H1 (cell line): ENCODE results near the gene ATP11A. TPM values are rescaled to one million over a fixed set of nuclear protein-coding genes. Genes with fewer than 3 reads are reported as not detected.

Experiments
- CTCF ChIA-PET: fragments of 300-600 bp; sonication (Branson Sonifier 250); formaldehyde crosslinking; loops from one replicate; lab custom pipeline; 2021; ENCODE audit not compliant: partially characterized antibody; lab: Charles Lee
- POLR2A ChIA-PET: fragments of 300-600 bp; sonication (Branson Sonifier 250); formaldehyde crosslinking; loops from one replicate; lab custom pipeline; 2021; ENCODE audit warnings: inconsistent platforms; ENCODE audit not compliant: partially characterized antibody; lab: Charles Lee
- DNase-seq, 2 experiments: peaks; one replicate each; pipeline versions ENCODE4 v3.0.0 to v3.0.0-alpha.2; 2010 to 2022; ENCODE audit warnings: low spot score in 2 of 2, low read depth in 1 of 2, mixed read lengths in 1 of 2
- FAIRE-seq: peaks from 2 replicates; lab custom pipeline; 2011; peaks lifted over from hg19 to GRCh38; lab: Jason Lieb, UNC
- H2AFZ ChIP-seq: 2 replicates; pipeline ENCODE4 v1.8.1; 2012; ENCODE audit warnings: low read length, inconsistent platforms
- H2AK5ac ChIP-seq: 2 replicates; pipeline ENCODE4 v1.6.1; 2013; ENCODE audit warnings: low read depth, low read length
- H2BK120ac ChIP-seq: replicated peaks from 2 replicates; pipeline ENCODE3; 2013; ENCODE audit warnings: low read depth, low read length, inconsistent platforms
- H2BK12ac ChIP-seq: 2 replicates; pipeline ENCODE4 v1.6.1; 2013; ENCODE audit warnings: low read depth, low read length
- H2BK15ac ChIP-seq: 2 replicates; pipeline ENCODE4 v1.6.1; 2013; ENCODE audit warnings: low read length
- H2BK20ac ChIP-seq: 2 replicates; pipeline ENCODE4 v1.6.1; 2013; ENCODE audit warnings: low read length
- H2BK5ac ChIP-seq: 2 replicates; pipeline ENCODE4 v1.6.1; 2013; ENCODE audit warnings: low read depth, low read length
- H3K14ac ChIP-seq: 2 replicates; pipeline ENCODE4 v1.6.1; 2013; ENCODE audit warnings: inconsistent platforms; ENCODE audit not compliant: insufficient read length
- H3K18ac ChIP-seq: 2 replicates; pipeline ENCODE4 v1.6.1; 2013; ENCODE audit warnings: low read length; ENCODE audit errors: extremely low read depth
- H3K23ac ChIP-seq: 2 replicates; pipeline ENCODE4 v1.6.1; 2013; ENCODE audit warnings: inconsistent platforms; ENCODE audit not compliant: insufficient read length
- H3K23me2 ChIP-seq: 2 replicates; pipeline ENCODE4 v1.6.1; 2013; ENCODE audit warnings: low read depth, low read length
- H3K27ac ChIP-seq: 2 replicates; pipeline ENCODE4 v1.6.1; 2011; ENCODE audit warnings: low read depth, low read length, inconsistent platforms
- H3K27me3 ChIP-seq, 4 experiments: replicated peaks in 1 of 4; 1 replicate in 1 of 4; 2 replicates in 3 of 4; pipeline versions ENCODE4 v1.6.1 to v1.8.1; 2011 to 2013; ENCODE audit warnings: low read length in 3 of 4, mild to moderate bottlenecking in 3 of 4, inconsistent platforms in 2 of 4, mixed read lengths in 2 of 4, moderate library complexity in 1 of 4; ENCODE audit not compliant: control insufficient read depth in 3 of 4, insufficient read depth in 3 of 4; ENCODE audit errors: extremely low read depth in 1 of 4
- H3K36me3 ChIP-seq, 4 experiments: 2 replicates each; pipeline versions ENCODE4 v1.6.1 to v1.8.1; 2011 to 2013; ENCODE audit warnings: mild to moderate bottlenecking in 4 of 4, low read length in 3 of 4, moderate library complexity in 2 of 4, control low read depth in 1 of 4, inconsistent platforms in 1 of 4; ENCODE audit not compliant: insufficient read depth in 4 of 4, control insufficient read depth in 2 of 4
- H3K4ac ChIP-seq: replicated peaks from 2 replicates; pipeline ENCODE3; 2013; ENCODE audit warnings: low read length, low read depth, mixed read lengths, inconsistent platforms; ENCODE audit not compliant: insufficient read length
- H3K4me1 ChIP-seq, 4 experiments: replicated peaks in 1 of 4; 1 replicate in 1 of 4; 2 replicates in 3 of 4; pipeline versions ENCODE4 v1.6.1 to v1.8.1; 2011 to 2013; ENCODE audit warnings: low read length in 3 of 4, inconsistent platforms in 2 of 4, mixed read lengths in 1 of 4; ENCODE audit not compliant: insufficient read depth in 4 of 4, control insufficient read depth in 3 of 4
- H3K4me2 ChIP-seq, 2 experiments: 2 replicates each; pipeline versions ENCODE4 v1.6.1 to v1.8.1; 2011 to 2013; ENCODE audit warnings: low read depth in 2 of 2, low read length in 2 of 2, control low read depth in 1 of 2, inconsistent platforms in 1 of 2, mild to moderate bottlenecking in 1 of 2; ENCODE audit not compliant: insufficient read depth in 1 of 2
- H3K4me3 ChIP-seq, 4 experiments: fragments of 200-600, 300-600 bp in 1 of 4; sonication (generic), shearing (Covaris generic), sonication (Bioruptor Twin) in 1 of 4; 2 replicates each; pipeline versions ENCODE4 v1.5.1 to v1.8.1; 2011 to 2016; ENCODE audit warnings: low read length in 4 of 4, low read depth in 3 of 4, control low read depth in 2 of 4, inconsistent platforms in 2 of 4, mild to moderate bottlenecking in 2 of 4, mixed read lengths in 1 of 4, moderate library complexity in 1 of 4; ENCODE audit not compliant: insufficient read depth in 2 of 4; ENCODE audit errors: extremely low read depth in 1 of 4
- H3K56ac ChIP-seq: replicated peaks from 2 replicates; pipeline ENCODE3; 2013; ENCODE audit warnings: low read depth, mild to moderate bottlenecking, mixed read lengths, low read length, inconsistent platforms; ENCODE audit not compliant: insufficient read length
- H3K79me1 ChIP-seq: 2 replicates; pipeline ENCODE4 v1.6.1; 2013; ENCODE audit warnings: low read depth, low read length, control low read depth
- H3K79me2 ChIP-seq, 2 experiments: 2 replicates each; pipeline versions ENCODE4 v1.6.1 to v1.8.1; 2012 to 2013; ENCODE audit warnings: low read length in 2 of 2, mild to moderate bottlenecking in 2 of 2, inconsistent platforms in 1 of 2; ENCODE audit not compliant: insufficient read depth in 2 of 2, control insufficient read depth in 1 of 2
- H3K9ac ChIP-seq, 4 experiments: replicated peaks in 1 of 4; 1 replicate in 1 of 4; 2 replicates in 3 of 4; pipeline versions ENCODE4 v1.6.1 to v1.8.1; 2011 to 2013; ENCODE audit warnings: low read depth in 3 of 4, low read length in 3 of 4, control low read depth in 2 of 4, mild to moderate bottlenecking in 2 of 4, moderate library complexity in 2 of 4, inconsistent platforms in 1 of 4; ENCODE audit errors: extremely low read depth in 1 of 4
- H3K9me3 ChIP-seq, 2 experiments: 2 replicates each; pipeline versions ENCODE4 v1.6.1 to v1.8.1; 2012 to 2013; ENCODE audit warnings: mild to moderate bottlenecking in 2 of 2, moderate library complexity in 2 of 2, control low read depth in 1 of 2, inconsistent platforms in 1 of 2, low read depth in 1 of 2, low read length in 1 of 2, mixed read lengths in 1 of 2; ENCODE audit not compliant: insufficient read depth in 2 of 2
- H4K20me1 ChIP-seq, 2 experiments: replicated peaks in 1 of 2; 2 replicates each; pipeline versions ENCODE3 to v1.8.1; 2011 to 2013; ENCODE audit warnings: inconsistent platforms in 2 of 2, low read length in 2 of 2, mild to moderate bottlenecking in 1 of 2; ENCODE audit not compliant: insufficient read depth in 2 of 2, control insufficient read depth in 1 of 2
- H4K5ac ChIP-seq: 2 replicates; pipeline ENCODE4 v1.6.1; 2013; ENCODE audit warnings: low read length, low read depth, mixed read lengths, inconsistent platforms; ENCODE audit not compliant: insufficient read length
- H4K8ac ChIP-seq: 2 replicates; pipeline ENCODE4 v1.8.0; 2013; ENCODE audit warnings: mild to moderate bottlenecking, moderate library complexity, low read length, inconsistent platforms; ENCODE audit not compliant: insufficient read depth; ENCODE audit errors: extremely low read depth
- H4K91ac ChIP-seq: replicated peaks from 2 replicates; pipeline ENCODE3; 2013; ENCODE audit warnings: low read length, mixed read lengths, inconsistent platforms; ENCODE audit not compliant: insufficient read length
- ATF2 ChIP-seq: IDR thresholded peaks from 2 replicates; pipeline ENCODE4 v1.6.1; 2012; ENCODE audit warnings: low read length, inconsistent platforms
- HDAC2 ChIP-seq, 2 experiments: fragments of 300-600 bp in 1 of 2; sonication (generic) in 1 of 2; IDR thresholded peaks; 2 replicates each; pipeline ENCODE4 v1.6.1; 2011 to 2012; ENCODE audit warnings: low read depth in 2 of 2, low read length in 2 of 2, mild to moderate bottlenecking in 2 of 2, moderate library complexity in 2 of 2, borderline replicate concordance in 1 of 2, inconsistent platforms in 1 of 2
- NRF1 ChIP-seq: IDR thresholded peaks from 2 replicates; pipeline ENCODE4 v1.6.1; 2011; ENCODE audit warnings: mild to moderate bottlenecking, low read depth, low read length, improper control_type of control experiment
- RBBP5 ChIP-seq: IDR thresholded peaks from 2 replicates; pipeline ENCODE4 v1.7.1; 2012; ENCODE audit warnings: low read depth, mild to moderate bottlenecking, inconsistent platforms, low read length, moderate library complexity, borderline replicate concordance
- RXRA ChIP-seq: IDR thresholded peaks from 2 replicates; pipeline ENCODE4 v1.6.1; 2011; ENCODE audit warnings: low read depth, mild to moderate bottlenecking, low read length, moderate library complexity; ENCODE audit not compliant: insufficient read depth
- SP4 ChIP-seq: IDR thresholded peaks from 2 replicates; pipeline ENCODE4 v1.6.1; 2012; ENCODE audit warnings: low read length, inconsistent platforms
- SUZ12 ChIP-seq: fragments of 200-600 bp; sonication (generic); IDR thresholded peaks from 2 replicates; pipeline ENCODE4 v1.6.1; 2012; ENCODE audit warnings: mild to moderate bottlenecking, inconsistent platforms, low read length, moderate library complexity, mixed read lengths
- TEAD4 ChIP-seq: IDR thresholded peaks from 2 replicates; pipeline ENCODE4 v1.6.1; 2012; ENCODE audit warnings: low read depth, low read length, inconsistent platforms, mixed read lengths
- YY1 ChIP-seq: IDR thresholded peaks from 2 replicates; pipeline ENCODE4 v1.6.1; 2011; ENCODE audit warnings: low read depth, mild to moderate bottlenecking, low read length
- WGBS, 2 experiments: shearing (Covaris generic) in 1 of 2; methylation state at CpG; one replicate each; pipeline versions ENCODE4 v1.1.6 to v1.1.7; 2013 to 2015; ENCODE audit warnings: low lambda C conversion rate in 2 of 2, mixed read lengths in 2 of 2, inconsistent platforms in 1 of 2, low coverage in 1 of 2, missing lambda C conversion rate in 1 of 2; ENCODE audit not compliant: insufficient replicate concordance in 2 of 2, insufficient coverage in 1 of 2, insufficient read length in 1 of 2; ENCODE audit errors: extremely low coverage in 1 of 2, missing lambda C conversion rate in 1 of 2; 5-methylcytosine and 5-hydroxymethylcytosine counted together
- polyA plus RNA-seq, 7 experiments: library from polyadenylated mRNA; depleted of rRNA in 3 of 7; stranded (reverse) in 5 of 7; unstranded in 2 of 7; fragments of >200 nt in 5 of 7; fragments of 200-250 nt in 2 of 7; gene quantifications; 1 replicate in 5 of 7; 2 replicates in 1 of 7; 4 replicates in 1 of 7; pipeline versions ENCODE4 v1.2.1 to v1.2.3, GENCODE V29; 2011 to 2013; ENCODE audit warnings: missing spikeins in 2 of 7, mixed read lengths in 2 of 7
- total RNA-seq: library from RNA; stranded (reverse); fragmentation: NEBNext Ultra II Directional; extraction: Animal tissue kit (Norgen Biotek cat#: 25700); gene quantifications from 2 replicates; pipeline ENCODE4 v1.2.1, GENCODE V29; 2021
- TF ChIP-seq, protein P1 (sequence below): IDR thresholded peaks from 2 replicates; pipeline ENCODE4 v1.6.1; 2011; ENCODE audit warnings: low read depth, mild to moderate bottlenecking, low read length; ENCODE audit not compliant: insufficient read depth

Gene ATP11A
- total and polyA plus RNA-seq, 2 of the 8 experiments (the other 6 are each of a cell fraction or from before 2014, with no cell fraction given): 28.8 to 72.9 TPM

DNA sequence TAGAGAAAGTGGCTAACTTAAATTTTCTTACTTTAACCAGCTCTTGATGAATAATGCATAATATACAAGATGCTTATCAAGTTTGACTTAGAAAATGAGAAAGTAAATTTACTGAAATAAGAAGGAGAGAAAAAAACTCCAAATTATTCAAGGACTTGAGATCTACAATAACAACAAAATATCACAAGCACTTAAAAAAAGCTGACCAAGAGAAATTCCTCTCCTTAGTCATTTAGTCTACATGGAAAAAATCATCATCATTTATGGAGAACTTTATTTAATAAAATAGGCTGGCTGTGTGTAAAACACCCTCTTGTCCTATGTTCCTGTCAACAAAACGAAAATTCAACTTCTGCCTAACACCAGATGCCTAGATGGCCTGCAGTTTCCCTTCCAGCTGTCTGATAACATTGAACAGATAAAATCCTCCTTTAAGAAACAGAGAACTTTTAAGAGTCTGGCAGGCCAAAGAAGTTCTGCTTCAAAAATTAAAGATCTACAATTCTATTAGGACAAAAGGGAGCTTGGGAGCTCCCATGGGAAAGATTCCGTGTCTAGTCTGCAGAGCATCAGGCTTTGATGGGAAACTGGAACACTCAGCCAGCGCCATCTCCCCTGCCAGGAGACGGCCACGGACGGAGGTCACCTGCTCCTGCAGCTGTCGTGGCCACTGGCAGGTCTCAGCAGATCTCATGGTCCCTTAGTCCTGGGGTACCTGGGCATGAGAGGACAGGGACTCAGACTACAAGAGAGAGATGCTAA is 37.9 kb upstream of the ATP11A start:
- Histone ChIP-seq H2BK5ac (no peak overlapping the region), H4K20me1 (no peaks in the 10 kb centered on the region), H2BK20ac (no peak overlapping the region), H3K4me3 (no peak overlapping the region), H3K4ac (no peak overlapping the region), H3K79me1 (no peaks in the 10 kb centered on the region), H3K23ac (no peak overlapping the region), H3K18ac (no peak overlapping the region), H3K9me3 (no peaks in the 10 kb centered on the region), H2BK120ac (no peak overlapping the region), H2BK15ac (no peak overlapping the region), H2AFZ (no peak overlapping the region), H3K4me1 (peaks cover 0 to 3% (median 0%) of the 10 kb centered on the region in 4 experiments; a peak in 1 of 7 replicates), H3K27me3 (no peaks in the 10 kb centered on the region), H3K9ac (no peak overlapping the region), H3K4me2 (no peak overlapping the region), H3K79me2 (no peaks in the 10 kb centered on the region), H3K14ac (no peak overlapping the region), H2BK12ac (no peak overlapping the region), H3K27ac (no peak overlapping the region), H3K23me2 (no peaks in the 10 kb centered on the region), H4K5ac (no peak overlapping the region), H2AK5ac (no peak overlapping the region), H3K56ac (no peak overlapping the region), H4K91ac (no peak overlapping the region), H4K8ac (no peak overlapping the region), H3K36me3 (no peaks in the 10 kb centered on the region)
- DNase-seq (no peak), FAIRE-seq (no peak)
- 93% methylated on average over 7 of the region's 7 CpGs; no CpG with 5 or more reads in 1 of the 2 experiments for WGBS, 2 experiments
- ChIA-PET CTCF (interaction anchor here (0.5 to 3.7 kb wide), 7 partner anchors 12 to 1666 kb away, joined by 3 to 25 read pairs (median 4); no protein-coding TSS in a partner anchor), POLR2A (no interaction called here)
- TF ChIP-seq HDAC2 (IDR thresholded peaks at IDR 0.05; ENCODE audit: borderline replicate concordance in 1 of 2, low read depth in 2 of 2, low read length in 2 of 2) (no peak), SP4 (no peak), TEAD4 (no peak), NRF1 (no peak), RBBP5 (no peak), SUZ12 (no peak), YY1 (no peak), ATF2 (no peak), RXRA (no peak)
- TF ChIP-seq, protein P1, sequence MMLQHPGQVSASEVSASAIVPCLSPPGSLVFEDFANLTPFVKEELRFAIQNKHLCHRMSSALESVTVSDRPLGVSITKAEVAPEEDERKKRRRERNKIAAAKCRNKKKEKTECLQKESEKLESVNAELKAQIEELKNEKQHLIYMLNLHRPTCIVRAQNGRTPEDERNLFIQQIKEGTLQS: no peak
